Embryonic facial prominence (tissue), 1 donor: Measurements from ENCODE around the gene TNS1.

ENCODE experiments used
- DNase-seq: peaks from one replicate; pipeline ENCODE4 v3.0.0-alpha.2; 2016; ENCODE audit errors: extremely low spot score

The TNS1 gene

GRCh38 chr2:218015586-218016521 lies 13.1 kb upstream of the TNS1 start:
- no peak for DNase-seq

DNA sequence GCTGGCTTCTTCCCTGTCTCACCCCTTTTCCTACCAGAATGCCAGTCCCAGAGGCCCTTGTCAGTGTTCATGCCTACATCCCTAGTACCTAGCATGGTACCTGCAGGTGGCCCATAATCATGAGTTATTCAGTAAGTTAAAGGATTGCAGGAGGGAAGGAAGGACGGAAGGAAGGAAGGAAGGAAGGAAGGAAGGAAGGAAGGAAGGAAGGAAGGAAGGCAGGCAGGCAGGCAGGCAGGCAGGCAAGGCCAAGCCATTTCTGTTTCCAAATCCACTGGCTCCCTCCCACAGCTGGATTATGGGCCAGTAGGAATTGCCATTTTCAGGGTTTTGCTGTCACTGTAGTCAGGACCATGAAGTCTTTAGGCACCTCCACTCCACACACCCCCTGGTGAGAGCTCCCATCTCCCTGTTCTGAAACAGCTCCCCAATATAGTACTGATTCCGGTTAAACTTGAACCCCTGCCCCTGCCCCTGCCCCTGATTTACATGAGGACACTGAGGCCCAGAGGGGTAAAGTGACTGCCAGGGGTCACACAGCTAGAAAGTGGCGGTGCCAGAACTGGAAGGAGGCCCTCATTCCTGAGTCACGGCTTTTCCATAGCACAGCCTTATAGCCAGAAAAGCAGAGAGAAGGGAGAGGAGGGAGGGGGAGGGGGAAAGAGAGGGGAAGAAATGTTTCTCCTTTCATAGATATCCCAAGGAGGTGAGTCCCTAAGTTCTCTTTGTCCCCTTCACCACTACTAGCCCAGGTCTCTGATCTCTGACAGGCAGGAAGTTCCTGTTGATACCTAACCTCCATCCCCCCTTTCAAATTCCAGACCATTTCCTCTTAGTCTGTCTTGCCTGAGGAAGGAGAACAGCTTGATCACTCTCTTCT lies 12.2 kb upstream of the TNS1 start:
- DNase-seq: no peak

GRCh38 chr2:218013289-218013688 lies 10.5 kb upstream of the TNS1 start:
- no peak for DNase-seq

DNA sequence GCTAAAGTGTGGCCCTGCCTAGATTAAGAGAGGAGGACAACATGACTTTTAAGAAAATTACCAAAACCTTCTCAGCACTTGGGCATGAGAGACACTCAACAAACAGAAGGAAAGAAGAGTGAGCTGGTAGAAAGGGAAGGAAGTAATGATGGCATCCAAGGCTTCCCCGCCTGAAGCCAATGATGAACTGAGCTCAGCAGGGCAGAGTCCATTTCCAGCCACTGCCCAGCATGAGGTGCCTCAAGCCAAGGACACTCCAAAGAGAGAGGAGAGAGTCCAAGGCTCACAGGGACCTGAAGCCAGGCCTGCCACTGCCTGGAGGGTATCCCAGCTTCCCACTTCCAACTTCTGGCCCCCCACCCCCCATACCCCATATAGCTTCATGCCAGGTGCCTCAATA lies 9.5 kb upstream of the TNS1 start:
- DNase-seq: no peak

DNA sequence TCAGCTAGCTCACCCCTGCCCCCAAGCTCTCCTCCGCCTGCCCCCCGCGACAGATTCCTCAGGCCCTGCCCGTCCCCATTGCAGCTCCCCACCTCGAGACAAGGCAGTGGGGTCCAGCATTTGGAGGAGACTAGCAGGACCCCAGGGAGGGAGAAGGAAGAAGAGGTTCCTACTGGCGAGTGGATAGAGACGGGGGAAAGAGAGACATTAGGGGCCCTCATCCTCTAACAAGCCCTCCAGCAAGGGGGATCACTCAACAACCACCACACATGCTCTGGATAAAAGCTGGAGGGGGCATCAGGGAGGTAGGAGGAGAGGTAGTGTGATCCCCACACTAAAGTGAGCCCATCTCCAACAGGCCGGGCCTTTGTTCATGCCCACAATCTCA lies 8.9 kb upstream of the TNS1 start:
- no peak for DNase-seq

- DNase-seq: no peak
These were observed 8.3 kb upstream of the TNS1 start for GRCh38 chr2:218010984-218011652.

DNA sequence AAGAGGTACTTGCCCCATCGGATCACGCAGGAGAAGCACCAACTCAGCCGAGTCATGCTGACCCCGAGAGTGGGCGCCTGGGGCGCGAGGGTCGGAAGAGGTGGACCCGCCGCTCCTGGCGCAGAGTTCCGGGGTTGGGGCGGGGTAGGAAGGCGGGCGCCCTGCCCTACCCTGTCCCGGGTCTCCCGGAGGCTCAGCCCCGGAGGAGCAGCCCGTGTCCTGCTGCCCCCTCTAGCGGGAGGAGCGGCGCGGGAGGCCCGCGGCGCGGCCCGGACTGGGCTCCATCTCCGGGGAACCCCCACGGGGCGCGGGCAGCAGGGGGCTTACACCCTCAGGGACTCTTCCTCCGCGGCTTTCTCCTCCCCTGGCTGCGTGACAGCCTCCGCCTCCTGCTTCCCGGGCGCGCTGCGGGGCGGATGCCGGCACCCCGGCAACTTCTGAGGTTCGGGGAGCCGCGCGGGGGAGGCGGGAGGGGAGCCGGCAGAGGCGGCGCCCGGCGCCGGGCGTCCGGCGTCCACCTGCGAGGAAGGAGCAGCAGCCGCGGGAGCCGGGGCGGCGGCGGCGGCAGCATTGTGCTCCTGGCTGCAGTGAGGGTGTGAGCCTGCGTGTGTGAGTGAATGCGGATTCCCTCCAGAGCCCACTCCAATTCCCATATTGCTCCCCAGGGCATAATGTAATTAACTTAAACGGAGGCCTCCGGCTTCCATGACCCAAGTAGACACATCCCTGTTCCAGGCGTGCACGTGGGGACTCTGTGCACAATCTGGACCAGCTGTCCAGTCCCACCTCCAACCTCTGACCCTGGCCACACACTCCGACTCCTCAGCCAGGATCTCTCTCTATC lies 7.6 kb upstream of the TNS1 start:
- DNase-seq: no peak

- no peak for DNase-seq
These were observed 7.0 kb upstream of the TNS1 start for GRCh38 chr2:218009765-218010139.

GRCh38 chr2:218009231-218009630 lies 6.4 kb upstream of the TNS1 start:
- DNase-seq: no peak

GRCh38 chr2:218008060-218009040 lies 5.6 kb upstream of the TNS1 start:
- no peak for DNase-seq

DNA sequence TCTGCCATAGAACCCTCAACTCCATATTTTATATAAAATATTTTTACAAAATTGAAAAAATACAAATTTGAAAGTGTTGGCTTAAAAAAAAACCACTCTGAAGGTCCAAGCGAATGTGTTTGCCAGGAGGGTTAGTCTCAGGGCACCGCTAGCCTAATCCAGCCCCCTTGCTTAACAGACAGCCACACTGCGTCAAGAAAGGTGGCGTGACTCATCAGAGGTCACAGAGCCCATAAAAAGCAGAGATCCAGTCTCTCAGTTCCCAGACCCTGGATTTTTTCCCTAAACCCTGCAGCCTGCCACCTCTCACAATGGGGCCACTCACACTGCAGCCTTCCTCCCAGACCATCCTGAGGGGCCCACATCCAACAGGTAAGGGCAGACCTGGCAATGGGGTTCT lies 3.9 kb upstream of the TNS1 start:
- DNase-seq: no peak

GRCh38 chr2:218005486-218005885 lies 2.7 kb upstream of the TNS1 start:
- no peak for DNase-seq

DNA sequence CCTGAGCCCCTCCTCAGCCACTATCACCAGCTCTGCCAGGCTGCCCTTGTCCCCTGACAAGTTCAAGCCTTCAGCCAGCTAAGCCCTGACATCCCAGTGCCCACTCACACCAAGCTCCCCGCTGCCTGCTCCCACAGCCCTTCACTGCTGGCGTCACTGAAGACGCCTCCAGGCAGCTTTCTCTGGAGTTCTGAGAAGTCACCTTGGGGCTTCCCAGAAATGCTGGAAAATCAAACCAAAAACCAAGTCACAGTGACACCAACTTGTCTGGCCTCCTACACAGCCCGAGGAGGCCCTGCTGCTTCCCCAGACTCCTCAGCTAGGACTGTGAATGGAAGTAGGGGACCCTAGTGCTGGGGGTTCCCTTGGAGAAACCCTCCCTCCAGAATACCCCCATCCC lies 2.2 kb upstream of the TNS1 start:
- no peak for DNase-seq

- DNase-seq: no peak
These were observed 1.2 kb upstream of the TNS1 start for GRCh38 chr2:218003981-218004419.

- DNase-seq: peak; percentile 81
These were observed 618 bp upstream of the TNS1 start for GRCh38 chr2:218003281-218003944.

DNA sequence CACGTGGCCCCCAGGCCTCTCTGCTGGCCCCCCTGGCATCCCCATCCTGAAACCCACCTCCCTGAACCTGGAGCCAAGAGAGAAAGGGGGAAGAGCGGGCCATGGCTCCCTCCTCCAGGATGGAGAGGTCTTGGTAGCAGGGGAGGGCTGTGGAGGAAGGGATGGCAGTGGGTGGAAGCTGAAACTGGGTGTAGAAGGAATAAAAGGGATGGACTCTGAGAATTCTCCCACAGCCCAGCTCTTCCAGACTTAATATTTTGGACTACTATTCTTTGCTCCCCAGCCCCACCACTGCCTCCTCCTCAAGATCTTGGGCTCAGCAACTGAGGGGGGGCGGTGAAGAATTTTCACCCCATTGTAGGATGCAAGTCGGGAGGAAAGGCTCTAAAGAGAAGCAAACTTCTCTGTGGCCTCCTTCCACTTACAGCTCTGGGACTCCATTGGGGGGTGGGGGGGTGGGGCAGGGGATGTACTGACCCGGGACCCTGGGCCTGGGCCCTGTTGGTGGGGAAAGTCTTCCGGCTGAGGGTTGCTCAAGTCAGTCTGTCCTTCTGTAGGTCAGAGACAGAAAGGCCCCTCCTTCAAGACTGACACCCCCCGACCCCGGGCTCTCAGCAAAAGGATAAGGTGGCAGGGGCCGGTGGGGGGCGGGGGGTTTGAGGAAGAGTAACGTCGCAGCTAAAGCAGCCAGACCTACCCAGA lies 501 bp downstream of the TNS1 start:
- no peak for DNase-seq

GRCh38 chr2:218001629-218002028 lies 1.2 kb downstream of the TNS1 start:
- no peak for DNase-seq

- no peak for DNase-seq
These were observed 2.7 kb downstream of the TNS1 start for GRCh38 chr2:218000136-218000535.

- DNase-seq: no peak
These were observed 3.2 kb downstream of the TNS1 start for GRCh38 chr2:217999595-217999959.
